IMR-90 (cell line): ENCODE results near the gene CDK12. TPM values are rescaled to one million over a fixed set of nuclear protein-coding genes. Genes with fewer than 3 reads are reported as not detected.

Experiments
- ATAC-seq: fragments of 200-7000 bp; cut with Tn5 transposase; 2 replicates; pipeline ENCODE4 v1.9.1; 2020; ENCODE audit warnings: low read depth, mild to moderate bottlenecking, moderate library complexity
- BruUV-seq: library from RNA; stranded (reverse); fragments of 400-500 nt; replicated peaks from 2 replicates; lab custom pipeline; 2021; lab: Mats Ljungman, UMichigan
- CTCF ChIA-PET: fragments of 300-600 bp; formaldehyde crosslinking; extraction: SDS; loops from one replicate; lab custom pipeline; 2021; ENCODE audit warnings: antibody characterized with exemption; lab: Yijun Ruan, JAX
- POLR2A ChIA-PET: fragments of 300-600 bp; sonication (Branson Sonifier 250); formaldehyde crosslinking; loops from one replicate; lab custom pipeline; 2022; ENCODE audit warnings: antibody characterized with exemption; ENCODE audit not compliant: unreplicated experiment; lab: Charles Lee
- DNase-seq: peaks from one replicate; pipeline ENCODE4 v3.0.0; 2013
- H2AFZ ChIP-seq: replicated peaks from 2 replicates; pipeline ENCODE3; 2013; ENCODE audit warnings: low read length, mild to moderate bottlenecking; ENCODE audit not compliant: poor library complexity
- H2AK5ac ChIP-seq: 2 replicates; pipeline ENCODE4 v1.6.1; 2013; ENCODE audit warnings: low read depth, low read length, inconsistent platforms
- H2AK9ac ChIP-seq: replicated peaks from 2 replicates; pipeline ENCODE3; 2013; ENCODE audit warnings: mild to moderate bottlenecking, low read depth, low read length, moderate library complexity; ENCODE audit not compliant: poor library complexity
- H2BK120ac ChIP-seq: 2 replicates; pipeline ENCODE4 v1.6.1; 2013; ENCODE audit warnings: low read depth, low read length, inconsistent platforms
- H2BK15ac ChIP-seq: 3 replicates; pipeline ENCODE4 v1.6.1; 2013; ENCODE audit warnings: low read depth, low read length, inconsistent platforms
- H2BK20ac ChIP-seq: 2 replicates; pipeline ENCODE4 v1.6.1; 2013; ENCODE audit warnings: low read depth, mild to moderate bottlenecking, inconsistent platforms, low read length, moderate library complexity
- H2BK5ac ChIP-seq: 2 replicates; pipeline ENCODE4 v1.6.1; 2013; ENCODE audit warnings: mild to moderate bottlenecking, low read depth, low read length, inconsistent platforms; ENCODE audit not compliant: poor library complexity, severe bottlenecking
- H3K14ac ChIP-seq: replicated peaks from 2 replicates; pipeline ENCODE4 v1.6.1; 2013; ENCODE audit warnings: low read depth, low read length, inconsistent platforms
- H3K18ac ChIP-seq: 2 replicates; pipeline ENCODE4 v1.6.1; 2013; ENCODE audit warnings: low read depth, low read length, control low read depth
- H3K23ac ChIP-seq: 2 replicates; pipeline ENCODE4 v1.6.1; 2013; ENCODE audit warnings: low read depth, low read length, inconsistent platforms
- H3K27ac ChIP-seq: 2 replicates; pipeline ENCODE4 v1.5.1; 2013; ENCODE audit warnings: mild to moderate bottlenecking, control low read depth, low read length; ENCODE audit not compliant: insufficient read depth
- H3K27me3 ChIP-seq: 2 replicates; pipeline ENCODE4 v1.6.1; 2013; ENCODE audit warnings: low read length; ENCODE audit not compliant: control insufficient read depth, insufficient read depth
- H3K36me3 ChIP-seq: 2 replicates; pipeline ENCODE4 v1.6.1; 2013; ENCODE audit warnings: low read length, mixed read lengths; ENCODE audit not compliant: control insufficient read depth, insufficient read depth
- H3K4ac ChIP-seq: 2 replicates; pipeline ENCODE4 v1.6.1; 2013; ENCODE audit warnings: low read depth, low read length, inconsistent platforms
- H3K4me1 ChIP-seq: 2 replicates; pipeline ENCODE4 v1.6.1; 2013; ENCODE audit warnings: low read length, mixed read lengths; ENCODE audit not compliant: control insufficient read depth, insufficient read depth
- H3K4me2 ChIP-seq: 2 replicates; pipeline ENCODE4 v1.6.1; 2013; ENCODE audit warnings: low read depth, mild to moderate bottlenecking, control low read depth, low read length, moderate library complexity
- H3K4me3 ChIP-seq: 2 replicates; pipeline ENCODE4 v1.5.1; 2013; ENCODE audit warnings: low read depth, mild to moderate bottlenecking, control low read depth, low read length, moderate library complexity; ENCODE audit not compliant: insufficient read depth
- H3K56ac ChIP-seq: 2 replicates; pipeline ENCODE4 v1.6.1; 2013; ENCODE audit warnings: low read length, inconsistent platforms; ENCODE audit not compliant: insufficient read depth; ENCODE audit errors: extremely low read depth
- H3K79me1 ChIP-seq, 2 experiments: 2 replicates each; pipeline ENCODE4 v1.6.1; 2013; ENCODE audit warnings: low read length in 2 of 2, inconsistent platforms in 1 of 2, low read depth in 1 of 2
- H3K9ac ChIP-seq: 2 replicates; pipeline ENCODE4 v1.6.1; 2013; ENCODE audit warnings: low read depth, low read length, control low read depth
- H3K9me1 ChIP-seq: 2 replicates; pipeline ENCODE4 v1.6.1; 2013; ENCODE audit warnings: low read length, inconsistent platforms; ENCODE audit not compliant: insufficient read depth
- H3K9me3 ChIP-seq: 2 replicates; pipeline ENCODE4 v1.6.1; 2013; ENCODE audit warnings: low read length; ENCODE audit not compliant: control insufficient read depth, insufficient read depth
- H4K20me1 ChIP-seq: 2 replicates; pipeline ENCODE4 v1.6.1; 2013; ENCODE audit warnings: low read length, inconsistent platforms; ENCODE audit not compliant: insufficient read depth
- H4K5ac ChIP-seq: 2 replicates; pipeline ENCODE4 v1.6.1; 2013; ENCODE audit warnings: mild to moderate bottlenecking, low read depth, low read length, control low read depth
- H4K8ac ChIP-seq, 2 experiments: 2 replicates each; pipeline ENCODE4 v1.6.1; 2013; ENCODE audit warnings: low read depth in 2 of 2, low read length in 2 of 2, control low read depth in 1 of 2, inconsistent platforms in 1 of 2
- H4K91ac ChIP-seq: 2 replicates; pipeline ENCODE4 v1.6.1; 2013; ENCODE audit warnings: low read depth, low read length, inconsistent platforms; ENCODE audit not compliant: insufficient read depth
- CEBPB ChIP-seq: IDR thresholded peaks from 2 replicates; pipeline ENCODE4 v1.6.1; 2012; ENCODE audit warnings: low read depth, low read length, improper control_type of control experiment
- CHD1 ChIP-seq: IDR thresholded peaks from 2 replicates; pipeline ENCODE4 v1.6.1; 2012; ENCODE audit warnings: low read depth, low read length, improper control_type of control experiment
- CTCF ChIP-seq: conservative IDR thresholded peaks from 2 replicates; pipeline ENCODE4 v1.5.1; 2012; ENCODE audit warnings: mild to moderate bottlenecking, low read depth, low read length, improper control_type of control experiment
- ELK1 ChIP-seq: fragments of 150-350 bp; IDR thresholded peaks from 2 replicates; pipeline ENCODE4 v1.6.1; 2016; ENCODE audit warnings: low read depth, mild to moderate bottlenecking, low read length, moderate library complexity, borderline replicate concordance
- FOS ChIP-seq: fragments of 150-350 bp; IDR thresholded peaks from 2 replicates; pipeline ENCODE4 v1.6.1; 2016; ENCODE audit warnings: low read depth, low read length
- MAFK ChIP-seq: IDR thresholded peaks from 2 replicates; pipeline ENCODE4 v1.6.1; 2012; ENCODE audit warnings: low read depth, low read length, improper control_type of control experiment
- MAZ ChIP-seq: IDR thresholded peaks from 2 replicates; pipeline ENCODE4 v1.6.1; 2012; ENCODE audit warnings: low read depth, mild to moderate bottlenecking, low read length, improper control_type of control experiment, moderate library complexity, borderline replicate concordance
- MXI1 ChIP-seq: IDR thresholded peaks from 2 replicates; pipeline ENCODE4 v1.6.1; 2012; ENCODE audit warnings: low read depth, mild to moderate bottlenecking, low read length, moderate library complexity, borderline replicate concordance
- NFE2L2 ChIP-seq: fragments of 150-350 bp; IDR thresholded peaks from 2 replicates; pipeline ENCODE4 v1.6.1; 2016; ENCODE audit warnings: low read depth, mild to moderate bottlenecking, low read length
- POLR2A ChIP-seq: IDR thresholded peaks from 2 replicates; pipeline ENCODE4 v1.6.1; 2012; ENCODE audit warnings: mild to moderate bottlenecking, low read depth, low read length
- RAD21 ChIP-seq: IDR thresholded peaks from 2 replicates; pipeline ENCODE4 v1.6.1; 2012; ENCODE audit warnings: low read length, improper control_type of control experiment
- RCOR1 ChIP-seq: IDR thresholded peaks from 2 replicates; pipeline ENCODE4 v1.6.1; 2012; ENCODE audit warnings: mild to moderate bottlenecking, low read length, improper control_type of control experiment; ENCODE audit not compliant: insufficient replicate concordance
- RFX5 ChIP-seq: IDR thresholded peaks from 2 replicates; pipeline ENCODE4 v1.8.0; 2012; ENCODE audit warnings: low read depth, mild to moderate bottlenecking, low read length, moderate library complexity
- SMC3 ChIP-seq: fragments of 150-350 bp; IDR thresholded peaks from 2 replicates; pipeline ENCODE4 v1.6.1; 2016; ENCODE audit warnings: low read depth, mild to moderate bottlenecking, antibody characterized with exemption, low read length, moderate library complexity
- WGBS, 2 experiments: methylation state at CpG; one replicate each; pipeline versions ENCODE4 v1.1.5 to v1.1.7; 2013; ENCODE audit warnings: missing lambda C conversion rate in 2 of 2; ENCODE audit not compliant: insufficient read length in 1 of 2; ENCODE audit errors: extremely low coverage in 2 of 2; 5-methylcytosine and 5-hydroxymethylcytosine counted together
- dilution Hi-C: fragments of 300-500 bp; cut with HindIII; formaldehyde crosslinking; loops from one replicate; pipeline ENCODE4 v1.14.3; 2018; ENCODE audit warnings: low sequenced_read_pairs; ENCODE audit not compliant: unreplicated experiment
- in situ Hi-C: fragments of 300-500 bp; cut with MboI; formaldehyde crosslinking; loops from 3 replicates; pipeline ENCODE4 v1.14.3; 2019; ENCODE audit warnings: low sequenced_read_pairs, inconsistent platforms, mixed read lengths
- intact Hi-C: fragments of 100-400 bp; cut with micrococcal nuclease; formaldehyde crosslinking; loops from 2 replicates; pipeline ENCODE4 v1.10.0; 2022
- polyA plus RNA-seq, 3 experiments: library from polyadenylated mRNA; depleted of rRNA; stranded (reverse); fragments of >200 nt; gene quantifications; 2 replicates each; pipeline ENCODE4 v1.2.3, GENCODE V29; 2012; ENCODE audit warnings: low replicate concordance in 1 of 3
- total RNA-seq: library from RNA; depleted of rRNA; stranded (reverse); fragments of >200 nt; gene quantifications from 2 replicates; pipeline ENCODE4 v1.2.3, GENCODE V29; 2012
- TF ChIP-seq, protein P1 (sequence below): fragments of 150-350 bp; IDR thresholded peaks from 2 replicates; pipeline ENCODE4 v1.6.1; 2017; ENCODE audit warnings: mild to moderate bottlenecking, antibody characterized with exemption, low read length, low read depth

The CDK12 gene
- total and polyA plus RNA-seq, 2 of the 4 experiments (the other 2 are of a cell fraction): 16.1 to 27.1 TPM

GRCh38 chr17:39581071-39581758 is 119.9 kb downstream of the CDK12 start:
- no peaks in the 10 kb centered on the region for H3K4me1 ChIP-seq
- TF ChIP-seq ELK1 (no peak), CHD1 (no peak), RCOR1 (no peak), FOS (no peak), MAFK (no peak), RFX5 (no peak), MAZ (no peak), NFE2L2 (no peak), CTCF (no peak), POLR2A (no peak), RAD21 (no peak), CEBPB (no peak), SMC3 (no peak), MXI1 (no peak)
- TF ChIP-seq, protein P1, sequence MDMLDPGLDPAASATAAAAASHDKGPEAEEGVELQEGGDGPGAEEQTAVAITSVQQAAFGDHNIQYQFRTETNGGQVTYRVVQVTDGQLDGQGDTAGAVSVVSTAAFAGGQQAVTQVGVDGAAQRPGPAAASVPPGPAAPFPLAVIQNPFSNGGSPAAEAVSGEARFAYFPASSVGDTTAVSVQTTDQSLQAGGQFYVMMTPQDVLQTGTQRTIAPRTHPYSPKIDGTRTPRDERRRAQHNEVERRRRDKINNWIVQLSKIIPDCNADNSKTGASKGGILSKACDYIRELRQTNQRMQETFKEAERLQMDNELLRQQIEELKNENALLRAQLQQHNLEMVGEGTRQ: no peak
- BruUV-seq: no TSS peak
- no peak overlapping the region for H2BK5ac ChIP-seq
- in situ Hi-C loops (no loop called here), intact Hi-C loops (no loop called here), dilution Hi-C loops (no loop called here)
- peaks cover 33% of the 10 kb centered on the region for H3K27me3 ChIP-seq
- no peak overlapping the region for H4K5ac ChIP-seq
- no peaks in the 10 kb centered on the region for H3K79me1 ChIP-seq
- no peak for ATAC-seq
- H4K20me1 ChIP-seq: no peaks in the 10 kb centered on the region
- no peak overlapping the region for H3K4ac ChIP-seq
- H4K91ac ChIP-seq: no peak overlapping the region
- no peak overlapping the region for H3K4me3 ChIP-seq
- no peak overlapping the region for H3K23ac ChIP-seq
- POLR2A ChIA-PET: no interaction called here
- CTCF ChIA-PET: no interaction called here
- no peak overlapping the region for H2AK5ac ChIP-seq
- WGBS, 2 experiments: 82% methylated on average over 5 of the region's 20 CpGs; no CpG with 5 or more reads in 1 of the 2 experiments
- no peak for DNase-seq
- H2AFZ ChIP-seq: no peak overlapping the region
- H3K4me2 ChIP-seq: no peak overlapping the region
- no peak overlapping the region for H3K18ac ChIP-seq
- no peak overlapping the region for H2BK20ac ChIP-seq
- H2BK15ac ChIP-seq: no peak overlapping the region
- H4K8ac ChIP-seq: no peak overlapping the region
- no peak overlapping the region for H3K9ac ChIP-seq
- H3K14ac ChIP-seq: no peak overlapping the region
- no peak overlapping the region for H2AK9ac ChIP-seq
- H3K56ac ChIP-seq: no peak overlapping the region
- no peaks in the 10 kb centered on the region for H3K9me1 ChIP-seq
- H3K9me3 ChIP-seq: no peaks in the 10 kb centered on the region
- H2BK120ac ChIP-seq: no peak overlapping the region
- no peak overlapping the region for H3K27ac ChIP-seq
- no peaks in the 10 kb centered on the region for H3K36me3 ChIP-seq
